Activated T-cell treated with anti-CD3 and anti-CD28 coated beads for 1 hour (primary cell): ENCODE measurements around the gene CLASP1.
"Not testable (repeated sequence)": the region's sequence is repeated elsewhere in the genome, so short reads cannot be mapped to it uniquely, and the experiment has no call there.

Experiments
- DNase-seq: peaks from one replicate; pipeline ENCODE4 v3.0.0-alpha.2; 2020; ENCODE audit warnings: low read depth

CLASP1 gene

DNA sequence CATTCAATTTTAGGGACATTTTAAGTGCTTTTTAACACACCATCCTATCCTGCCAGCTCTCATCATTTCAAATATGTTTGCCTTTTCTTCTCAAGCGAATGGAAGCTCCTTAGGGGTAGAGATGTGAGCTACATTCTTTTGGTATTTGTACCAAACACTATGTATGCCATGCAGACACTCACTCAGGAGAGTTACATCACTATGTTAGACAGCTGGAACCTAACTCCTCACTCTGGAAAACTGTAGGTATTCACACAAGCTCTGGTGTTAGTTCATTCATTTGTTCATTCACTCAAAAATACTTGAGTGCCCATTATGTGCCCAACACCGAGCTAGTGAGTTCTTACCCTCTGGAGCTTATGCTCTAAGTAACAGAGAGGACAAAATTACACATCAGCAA, 144.9 kb downstream of the CLASP1 start:
- no peak for DNase-seq

DNA sequence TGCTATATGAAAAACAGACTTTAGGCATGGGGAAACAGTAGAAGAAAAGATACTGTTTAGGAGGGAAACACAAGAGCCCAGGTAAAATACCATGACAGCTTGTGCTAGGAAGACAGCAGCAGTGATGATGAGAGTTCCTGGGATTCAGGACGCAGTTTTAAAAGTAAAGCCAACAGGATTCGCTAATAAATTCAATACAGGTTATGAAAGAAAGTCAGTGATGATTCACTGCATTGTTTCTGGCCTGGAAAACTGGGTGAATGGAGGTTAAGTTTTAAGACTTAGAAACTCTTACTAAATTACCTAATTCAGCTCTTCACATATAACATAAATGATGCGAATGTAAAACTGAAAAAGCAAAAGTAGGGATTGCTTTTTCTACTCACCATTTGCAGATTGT, 146.5 kb downstream of the CLASP1 start:
- no peak for DNase-seq

DNA sequence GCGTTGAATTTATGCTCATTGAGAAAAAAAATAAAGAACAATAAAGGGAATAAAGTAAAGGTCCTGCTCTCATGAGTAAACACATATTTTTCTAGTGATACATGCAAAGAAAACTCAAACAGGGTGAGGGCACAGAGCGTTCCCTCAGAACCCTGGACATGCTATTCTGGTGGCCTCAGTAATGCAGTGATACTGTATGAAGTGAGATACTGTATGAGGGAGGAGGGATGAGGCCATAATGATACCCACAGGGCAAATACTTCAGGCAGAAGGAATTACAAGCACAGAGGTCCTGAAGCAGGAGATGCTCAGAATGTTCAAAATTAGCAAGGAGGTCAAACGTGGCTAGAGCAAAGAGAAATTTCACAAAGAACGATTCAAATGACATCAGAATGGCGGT, 147.0 kb downstream of the CLASP1 start:
- no peak for DNase-seq

DNA sequence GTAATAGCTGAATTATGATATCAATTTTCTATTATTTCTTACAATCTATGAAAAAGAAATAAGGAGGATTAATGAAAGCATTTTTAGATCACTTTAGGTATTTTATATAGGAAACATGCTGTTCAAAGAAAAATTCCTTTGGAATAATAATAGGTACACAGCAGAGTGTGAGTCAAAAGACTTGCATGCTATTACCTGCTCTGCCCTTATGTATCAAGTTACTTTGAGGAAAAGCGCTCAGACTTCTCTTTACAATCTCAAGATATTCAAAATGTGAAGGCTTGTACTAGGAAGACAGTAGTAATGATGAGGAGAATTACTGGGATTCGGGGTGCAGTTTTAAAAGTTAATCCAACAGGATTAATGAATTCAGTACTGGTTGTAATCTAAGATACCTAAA, 147.7 kb downstream of the CLASP1 start:
- no peak for DNase-seq

DNA sequence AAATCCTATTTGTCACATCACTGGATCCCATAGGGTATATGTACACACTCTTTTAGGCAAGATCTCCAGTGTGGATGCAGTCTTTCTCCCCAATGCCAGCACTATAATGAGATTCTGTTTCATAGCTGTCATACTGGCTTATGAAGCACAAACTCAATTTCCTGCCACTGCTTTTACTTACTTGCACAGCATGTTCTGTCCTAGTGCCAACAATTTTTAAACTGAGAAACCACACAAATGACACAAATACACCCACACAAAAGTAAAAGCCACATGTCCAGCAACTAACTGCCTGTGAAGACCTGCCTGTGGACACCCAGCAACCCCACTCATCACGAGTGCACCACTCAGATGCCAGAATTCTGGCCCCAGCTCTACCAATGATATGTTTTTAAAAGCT, 148.2 kb downstream of the CLASP1 start:
- DNase-seq: no peak

DNA sequence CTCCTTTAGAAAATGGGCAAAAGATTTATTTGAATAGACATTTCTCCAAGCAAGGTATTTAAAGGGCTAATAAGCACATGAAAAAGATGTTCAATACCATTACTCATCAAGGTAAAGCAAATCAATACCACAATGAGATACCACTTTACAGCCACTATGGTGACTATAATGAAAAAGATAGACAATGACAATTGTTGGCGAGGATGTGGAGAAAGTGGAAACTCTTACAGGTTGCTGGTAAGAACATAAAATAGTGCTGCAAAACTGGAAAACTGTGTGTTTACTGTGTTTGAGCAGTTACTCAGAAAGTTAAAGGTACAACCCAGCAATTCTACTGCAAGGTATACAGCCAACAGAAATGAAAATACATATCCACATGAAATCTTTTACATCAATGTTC, 150.5 kb downstream of the CLASP1 start:
- DNase-seq: no peak

DNA sequence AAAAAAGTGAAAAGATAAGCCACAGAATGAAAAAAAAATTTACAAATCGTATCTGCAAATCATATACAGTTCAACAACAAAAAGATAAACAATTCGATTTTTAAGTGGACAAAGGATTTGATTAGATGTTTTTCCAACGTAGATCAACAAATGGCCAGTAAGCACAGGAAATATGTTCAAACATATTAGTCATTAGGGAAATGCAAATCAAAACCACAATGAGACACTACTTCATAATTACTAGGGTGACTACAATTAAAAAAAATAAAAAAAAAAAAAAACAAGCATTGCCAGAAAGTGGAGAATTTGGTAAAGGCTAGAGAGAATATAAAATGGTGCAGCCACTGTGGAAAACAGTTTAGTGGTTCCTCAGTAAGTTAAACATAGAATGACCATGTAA, 156.9 kb downstream of the CLASP1 start:
- no peak for DNase-seq

DNA sequence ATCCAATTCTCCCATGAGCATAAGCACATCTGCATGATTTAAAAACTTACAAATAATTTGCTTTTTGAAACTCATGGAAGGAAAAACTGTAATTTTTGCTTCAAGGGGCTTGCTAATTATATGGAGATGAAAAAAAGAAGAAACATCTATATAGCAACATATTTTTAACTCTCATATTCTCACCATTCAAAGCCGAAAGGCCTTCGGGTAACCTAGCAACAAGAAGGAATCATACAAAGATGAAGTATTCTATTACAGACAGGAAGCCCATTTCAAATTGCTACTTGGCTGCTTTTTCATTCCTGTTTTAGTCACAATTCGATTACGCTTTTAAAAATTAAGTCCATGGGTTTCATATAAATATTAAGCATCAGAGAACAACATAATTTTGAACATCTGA, 157.7 kb downstream of the CLASP1 start:
- DNase-seq: no peak

DNA sequence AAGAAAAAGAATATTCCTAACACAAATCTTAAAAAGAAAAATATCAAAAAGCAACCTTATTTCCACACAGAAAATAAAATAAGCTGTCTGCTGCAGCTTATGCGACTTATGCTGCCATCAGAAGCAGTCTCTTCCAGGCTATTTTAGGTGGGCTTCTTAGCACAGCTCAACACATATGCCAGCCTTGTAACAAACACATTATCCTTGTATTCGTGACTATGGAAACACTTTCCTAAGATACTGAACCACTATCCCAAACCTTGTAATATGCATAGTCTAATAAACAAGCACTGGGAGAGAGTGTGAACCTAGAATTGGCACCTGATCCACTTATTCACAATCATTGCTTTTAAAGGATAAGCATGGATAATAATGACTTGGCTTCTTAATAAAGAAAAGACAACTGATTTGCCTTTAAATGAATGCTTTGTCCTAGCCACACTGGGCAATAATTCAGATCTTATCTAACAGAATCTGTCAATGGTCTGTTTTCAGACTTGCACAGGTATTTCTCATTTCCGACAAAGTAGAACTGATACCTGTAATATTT, 158.6 kb downstream of the CLASP1 start:
- no peak for DNase-seq

DNA sequence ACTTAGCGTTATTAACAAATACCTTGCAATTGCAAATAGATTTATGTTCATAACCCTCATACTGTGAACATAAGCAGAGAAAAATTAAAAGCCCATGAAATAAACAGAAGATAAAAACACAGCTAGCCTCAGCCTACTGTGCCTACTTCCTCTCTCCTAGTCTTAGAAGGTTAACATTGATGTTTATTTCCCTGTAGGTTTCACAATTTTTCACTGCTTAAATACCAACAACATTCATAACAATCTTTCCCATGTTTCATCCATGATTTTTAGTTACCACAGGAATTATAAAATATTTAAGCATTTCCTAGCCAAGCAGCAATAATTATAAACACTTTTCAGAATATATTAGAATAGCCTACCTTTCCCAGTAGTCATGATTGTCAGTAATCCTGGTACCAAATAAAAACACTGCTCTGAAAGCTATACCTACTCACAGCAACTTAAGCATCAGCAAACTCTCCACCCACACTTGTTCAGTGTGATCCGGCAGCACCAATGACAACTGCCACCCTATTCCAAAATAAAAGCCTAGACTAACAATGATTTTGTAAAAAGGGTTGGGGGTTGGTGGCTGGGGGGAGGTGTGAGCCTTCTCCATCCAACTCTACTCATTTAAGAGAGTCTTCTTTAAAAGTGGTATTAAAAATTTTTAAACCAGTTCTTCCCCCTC, 159.2 kb downstream of the CLASP1 start:
- no peak for DNase-seq

DNA sequence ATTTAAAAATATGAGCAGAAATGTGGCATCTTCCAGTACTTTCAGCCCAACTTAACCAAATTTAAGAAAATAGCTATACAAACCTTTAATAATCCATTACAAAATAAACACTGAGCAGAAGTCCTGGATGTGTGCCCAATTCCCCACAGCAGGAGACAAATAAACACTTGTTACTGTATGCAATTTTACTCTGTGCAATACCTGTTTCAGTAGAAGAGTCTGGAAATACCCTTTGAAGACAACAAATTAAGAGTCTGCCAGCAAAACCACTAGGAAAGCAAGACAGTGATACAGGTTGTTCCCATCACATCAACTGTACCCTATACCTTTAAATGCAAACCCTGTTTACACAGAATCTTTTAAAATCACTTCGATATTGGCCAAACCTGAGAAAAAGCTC, 160.0 kb downstream of the CLASP1 start:
- DNase-seq: no peak

DNA sequence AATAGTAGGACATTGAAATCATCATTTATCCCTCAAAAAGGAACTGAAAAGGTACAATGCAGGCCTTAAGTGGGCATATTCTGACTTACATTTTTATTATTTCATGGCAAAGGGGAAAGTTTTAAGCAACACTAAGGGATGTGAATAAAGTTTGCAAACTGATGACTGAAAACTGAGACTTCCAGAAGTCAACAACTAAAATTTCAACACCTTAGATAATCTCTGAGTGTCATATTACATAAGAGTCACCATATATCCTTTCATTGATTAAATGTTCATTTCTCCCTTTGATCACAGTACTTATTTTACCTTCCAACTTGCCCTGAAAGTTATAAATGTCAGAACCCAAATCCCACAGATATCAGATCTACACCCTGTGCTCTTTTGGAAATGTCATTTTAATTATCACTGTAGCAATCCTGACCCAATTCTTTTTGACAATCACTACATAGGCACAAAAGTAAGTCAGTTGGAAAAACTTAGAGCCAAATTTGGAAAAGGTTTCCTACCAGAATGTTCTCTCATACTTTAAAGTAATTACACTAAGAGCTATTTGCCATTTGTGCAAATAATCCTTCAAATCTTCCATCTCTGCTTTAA, 163.0 kb downstream of the CLASP1 start:
- DNase-seq: no peak

DNA sequence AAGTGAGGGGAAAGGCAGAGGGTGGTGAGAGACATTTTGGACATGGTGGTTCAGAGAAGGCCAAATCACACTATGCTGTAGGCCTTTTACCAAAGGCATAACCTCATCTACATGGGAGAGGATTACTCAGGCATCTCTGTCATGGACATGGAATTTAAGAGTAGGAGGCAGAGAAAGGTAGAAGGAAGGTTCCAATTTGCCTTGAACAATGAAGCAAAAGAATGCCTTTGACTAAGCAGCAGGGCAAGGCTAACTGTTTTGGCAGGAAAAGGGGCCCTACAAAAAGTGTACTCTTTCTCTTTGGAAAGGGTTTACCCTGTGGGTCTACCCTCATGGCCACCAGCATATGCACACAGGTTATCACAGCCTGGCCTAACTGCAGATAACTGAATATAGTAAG, 164.2 kb downstream of the CLASP1 start:
- DNase-seq: no peak

DNA sequence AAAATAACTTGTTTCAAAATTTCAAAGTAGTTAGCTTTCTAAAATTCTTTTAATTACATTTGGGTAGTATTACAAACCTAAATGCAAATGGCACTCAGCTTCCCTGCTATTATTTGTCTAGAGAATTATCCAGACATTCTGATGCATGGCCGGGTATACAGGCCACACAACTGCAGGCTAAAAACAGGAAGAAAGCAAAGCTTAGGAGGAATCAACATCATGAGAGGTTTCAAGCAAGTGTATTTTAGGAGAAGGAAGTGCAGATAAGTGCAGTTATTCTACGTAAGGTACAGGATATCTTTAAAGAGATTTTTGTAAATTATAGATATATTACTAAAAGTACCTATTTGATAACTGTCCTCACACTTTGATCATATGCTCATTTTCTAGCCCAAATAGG, 165.4 kb downstream of the CLASP1 start:
- no peak for DNase-seq

DNA sequence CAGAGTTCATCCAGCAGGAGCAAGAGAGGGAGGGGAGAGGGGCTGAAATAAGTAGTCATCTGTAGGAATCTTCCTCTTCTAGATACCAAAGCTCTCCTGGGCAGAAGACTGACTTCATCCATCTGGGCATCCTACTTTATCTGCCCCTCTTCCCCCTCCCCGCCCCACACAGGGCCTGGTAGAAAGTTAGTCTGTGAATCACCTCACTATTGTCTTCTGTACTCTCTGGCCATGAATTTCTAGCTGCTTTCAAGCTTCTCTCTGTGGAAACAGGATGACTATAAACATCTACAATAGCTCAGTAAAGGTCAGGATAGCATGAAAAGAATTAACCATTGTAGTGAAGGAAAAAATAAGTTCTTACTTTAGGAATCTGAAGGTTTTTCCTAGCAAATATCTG, 166.2 kb downstream of the CLASP1 start:
- no peak for DNase-seq

DNA sequence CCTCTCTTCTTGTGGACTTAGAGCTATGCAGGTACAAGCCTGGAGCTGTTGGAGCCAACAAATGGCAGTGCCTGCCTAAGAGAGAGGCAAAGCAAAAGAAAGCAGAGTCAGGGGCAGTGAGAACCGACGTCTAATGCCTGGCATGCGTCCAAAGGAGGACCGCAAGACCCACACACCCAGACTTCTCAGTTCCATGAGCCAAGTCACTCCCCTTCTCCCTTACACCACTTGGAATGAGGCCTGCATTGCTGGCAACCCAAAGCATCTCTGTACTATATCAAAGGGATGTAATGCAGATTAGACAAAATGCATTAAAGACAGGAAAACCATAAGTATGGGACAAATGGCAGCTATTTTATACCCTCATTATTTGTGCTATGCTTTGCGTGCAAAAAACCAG, 168.4 kb downstream of the CLASP1 start:
- no peak for DNase-seq

DNA sequence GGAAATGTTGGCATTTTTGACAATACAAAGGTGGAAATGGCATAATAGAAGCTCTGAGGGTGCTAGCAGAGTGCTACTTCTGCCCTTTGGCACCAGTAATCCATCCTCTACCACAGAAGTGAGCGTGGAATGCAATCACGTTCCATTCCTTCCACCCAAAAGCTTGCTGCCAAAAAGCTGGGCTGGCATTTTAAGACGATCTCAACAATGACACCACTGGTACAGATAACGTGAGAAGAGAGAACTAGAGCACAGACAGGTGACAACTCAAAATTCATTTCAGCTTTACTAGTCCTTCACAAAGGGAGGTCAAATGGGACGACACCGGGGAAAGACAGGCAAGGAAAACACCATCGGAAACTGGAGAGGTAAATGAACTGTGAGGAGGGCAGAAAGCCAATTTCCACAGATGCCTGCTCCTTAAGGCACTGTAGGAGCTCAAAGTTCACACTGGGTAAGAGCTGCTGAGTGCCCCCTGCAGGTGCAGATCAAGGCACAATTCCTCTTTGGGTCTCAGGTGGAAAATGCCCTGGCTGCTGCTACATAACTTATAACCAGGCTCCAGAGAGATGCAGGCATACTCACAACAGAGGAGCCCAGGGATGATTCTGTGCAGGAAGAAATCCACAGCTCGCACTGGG, 169.3 kb downstream of the CLASP1 start:
- DNase-seq: no peak

DNA sequence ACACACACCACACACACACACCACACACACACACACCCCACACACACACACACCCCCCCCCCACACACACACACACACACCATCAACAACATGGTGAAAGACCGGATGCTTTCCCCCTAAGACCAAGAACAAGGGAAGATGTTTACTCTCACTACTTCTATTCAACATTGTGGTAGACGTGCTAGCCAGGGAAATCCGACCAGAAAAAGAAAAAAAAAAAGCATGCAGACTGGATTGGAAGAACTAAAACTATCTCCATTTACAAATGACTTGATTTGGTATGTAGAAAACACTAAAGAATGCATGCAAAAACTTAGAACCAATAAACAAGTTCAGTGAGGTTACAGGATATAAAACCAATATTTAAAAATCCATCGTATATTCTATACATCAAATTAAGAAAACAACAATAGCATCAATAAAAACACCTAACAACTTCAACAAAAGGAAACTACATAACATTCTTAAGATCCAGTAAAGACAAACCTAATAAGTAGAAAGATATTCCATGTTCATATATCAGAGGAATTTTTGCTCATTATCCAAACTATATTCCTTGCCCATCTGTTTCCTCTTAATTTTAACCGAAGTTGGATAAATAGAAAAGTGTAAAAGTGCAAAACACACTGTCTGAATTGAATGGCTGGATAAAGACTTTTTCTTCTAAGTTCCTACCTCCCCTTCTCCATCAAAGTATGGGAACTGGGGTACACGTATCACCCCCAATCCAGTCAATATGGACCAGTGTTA, 170.1 kb downstream of the CLASP1 start:
- DNase-seq: no peak

DNA sequence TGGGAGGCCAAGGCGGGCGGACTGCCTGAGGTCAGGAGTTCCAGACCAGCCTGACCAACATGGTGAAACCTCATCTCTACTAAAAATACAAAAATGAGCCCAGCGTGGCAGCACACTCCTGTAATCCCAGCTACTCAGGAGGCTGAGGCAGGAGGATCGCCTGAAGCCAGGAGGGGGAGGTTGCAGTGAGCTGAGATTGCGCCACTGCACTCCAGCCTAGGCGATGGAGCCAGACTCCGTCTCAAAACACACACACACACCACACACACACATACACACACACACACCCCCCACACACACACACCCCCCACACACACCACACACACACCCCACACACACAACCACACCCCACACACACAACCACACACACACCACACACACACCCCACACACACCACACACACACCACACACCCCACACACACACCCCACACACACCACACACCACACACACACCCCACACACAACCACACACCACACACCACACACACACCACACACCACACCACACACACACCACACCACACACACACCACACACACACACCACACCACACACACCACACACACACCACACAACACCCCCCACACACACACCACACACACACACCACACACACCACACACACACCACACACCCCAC, 170.8 kb downstream of the CLASP1 start:
- DNase-seq: not testable (repeated sequence)

DNA sequence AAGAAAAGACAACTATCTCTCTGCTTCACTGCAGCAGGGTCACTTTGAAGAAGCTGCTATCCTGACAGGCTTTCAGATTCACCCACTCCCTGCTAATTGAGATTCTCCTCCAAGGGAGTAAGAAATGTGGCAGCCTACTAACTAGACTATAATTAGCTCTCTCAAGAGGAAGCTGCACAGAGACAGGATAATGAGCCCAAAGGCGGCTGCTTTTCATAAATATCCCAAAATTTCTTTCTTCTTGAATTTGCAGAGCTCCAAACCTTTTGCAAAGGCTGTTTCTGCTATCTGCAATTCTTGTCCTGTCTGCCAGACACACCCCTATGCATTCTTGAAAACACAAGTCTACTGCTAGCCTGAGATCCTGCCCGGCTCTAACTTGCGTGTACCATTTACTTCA, 172.6 kb downstream of the CLASP1 start:
- no peak for DNase-seq

DNA sequence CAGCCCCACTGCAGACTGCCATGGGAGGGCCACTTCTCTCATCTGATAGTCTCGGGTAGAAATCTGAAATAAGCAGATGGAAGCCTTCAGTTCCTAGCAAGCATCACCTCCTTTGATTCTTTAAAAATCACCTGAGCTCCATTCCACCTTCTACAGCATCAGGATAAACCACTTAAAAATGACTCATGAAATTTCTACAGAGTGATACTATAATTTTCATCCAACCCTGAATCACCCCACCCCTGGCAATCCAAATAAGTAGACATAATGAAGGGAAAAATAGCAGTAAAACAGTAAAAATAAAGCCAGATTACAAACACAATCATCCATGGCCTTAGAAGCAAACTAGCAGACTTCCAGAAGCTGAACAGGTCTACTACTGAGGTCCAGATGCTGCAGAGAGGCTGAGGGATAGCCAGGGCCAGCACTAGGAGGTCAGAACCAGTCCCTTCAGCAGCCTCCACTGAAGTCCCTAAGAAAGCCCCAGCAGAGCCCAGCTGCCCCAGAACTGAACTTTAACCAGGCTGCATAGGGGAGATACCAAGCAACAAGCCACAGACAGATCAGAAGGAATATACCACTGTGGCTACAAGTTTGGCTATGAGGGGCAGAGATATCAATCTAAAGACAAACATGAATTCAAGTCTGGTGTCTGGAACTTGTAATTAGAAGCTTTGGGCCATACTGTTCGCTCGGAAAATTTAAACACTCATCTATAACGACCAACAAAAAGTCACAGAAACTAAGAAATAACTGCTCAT, 173.3 kb downstream of the CLASP1 start:
- no peak for DNase-seq

DNA sequence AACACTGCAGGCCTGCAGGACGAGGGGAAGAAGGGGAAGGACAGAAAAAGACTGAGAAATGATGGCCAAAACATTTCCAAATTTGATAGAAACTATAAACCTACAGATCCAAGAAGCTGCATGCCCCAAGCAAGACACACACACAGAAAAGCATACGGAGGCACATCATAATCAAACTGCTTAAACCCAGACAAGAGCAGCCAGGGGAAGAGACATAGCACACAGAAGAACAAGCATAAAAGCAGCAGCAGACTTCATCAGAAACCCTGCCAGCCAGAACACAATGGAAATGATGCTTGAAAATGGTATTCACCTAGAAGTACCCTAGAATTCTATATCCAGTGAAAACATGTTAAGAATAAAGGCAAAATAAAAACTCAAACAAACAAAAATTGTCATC, 175.8 kb downstream of the CLASP1 start:
- no peak for DNase-seq
